T-helper 2 cell (primary cell): Measurements from ENCODE around the gene PADI1.

Experiments used
- DNase-seq, 5 experiments: peaks; one replicate each; pipeline versions ENCODE4 v3.0.0 to v3.0.0-alpha.2; 2012 to 2022

PADI1 gene

DNA sequence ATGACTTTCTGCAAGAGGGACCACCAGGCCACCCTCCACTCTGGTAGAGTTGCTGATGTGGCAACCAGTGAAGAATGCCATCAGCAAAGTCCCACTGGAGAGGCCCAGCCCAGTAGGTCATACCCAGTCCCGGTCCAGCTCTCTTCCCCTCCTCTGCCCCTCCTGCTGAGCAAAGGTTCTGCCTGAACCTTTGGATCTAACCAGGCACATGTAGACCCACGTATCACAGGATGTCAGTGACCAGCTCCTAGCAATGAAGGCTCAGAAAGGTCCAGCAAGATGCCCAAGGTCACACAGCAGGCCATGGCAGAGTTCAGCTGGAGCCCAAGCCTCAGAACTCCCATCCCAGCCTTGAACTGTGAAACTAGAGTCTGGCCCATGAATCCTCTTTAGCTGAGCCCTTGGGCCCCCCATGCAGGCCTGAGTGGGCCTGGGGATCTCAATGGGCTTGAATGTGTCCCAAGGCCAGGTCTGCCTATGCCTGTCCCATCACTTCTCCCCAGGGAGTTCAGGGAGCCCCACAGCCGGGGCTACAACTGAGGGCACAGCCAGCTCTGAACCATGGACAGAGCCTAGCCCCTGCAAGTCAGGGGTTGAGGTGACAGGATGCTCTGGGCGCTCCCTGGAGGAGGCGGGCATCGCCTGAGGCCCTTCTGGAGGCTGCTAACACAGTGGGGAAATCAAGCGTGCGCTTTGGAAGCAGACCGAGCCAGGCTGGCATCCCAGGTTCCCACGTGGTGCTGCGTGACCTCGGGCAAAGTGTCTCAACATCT lies 21.4 kb upstream of the PADI1 start:
- no peak for DNase-seq

DNA sequence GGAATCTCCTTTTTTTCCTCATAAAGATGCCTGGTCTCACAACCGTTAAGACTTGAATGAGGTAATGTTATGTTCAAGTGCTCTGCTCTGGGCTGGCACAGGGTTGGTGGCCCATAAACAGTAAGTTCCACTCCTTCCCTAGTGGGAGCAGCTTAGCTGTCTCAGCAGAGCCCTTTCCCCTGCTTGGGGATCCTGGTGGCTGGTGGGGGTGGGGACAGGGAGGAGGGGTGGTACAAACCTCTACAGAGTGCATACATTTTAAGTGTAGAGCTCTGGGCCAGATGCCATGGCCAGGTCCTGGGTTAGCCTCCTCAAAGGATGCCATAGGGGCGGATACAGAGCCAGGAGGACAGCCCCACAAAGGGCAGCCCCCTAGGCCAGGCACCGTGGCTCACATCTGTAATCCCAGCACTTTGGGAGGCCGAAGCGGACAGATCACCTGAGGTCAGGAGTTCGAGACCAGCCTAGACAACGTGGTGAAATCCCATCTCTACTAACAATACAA lies 20.7 kb upstream of the PADI1 start:
- DNase-seq = no peak

DNA sequence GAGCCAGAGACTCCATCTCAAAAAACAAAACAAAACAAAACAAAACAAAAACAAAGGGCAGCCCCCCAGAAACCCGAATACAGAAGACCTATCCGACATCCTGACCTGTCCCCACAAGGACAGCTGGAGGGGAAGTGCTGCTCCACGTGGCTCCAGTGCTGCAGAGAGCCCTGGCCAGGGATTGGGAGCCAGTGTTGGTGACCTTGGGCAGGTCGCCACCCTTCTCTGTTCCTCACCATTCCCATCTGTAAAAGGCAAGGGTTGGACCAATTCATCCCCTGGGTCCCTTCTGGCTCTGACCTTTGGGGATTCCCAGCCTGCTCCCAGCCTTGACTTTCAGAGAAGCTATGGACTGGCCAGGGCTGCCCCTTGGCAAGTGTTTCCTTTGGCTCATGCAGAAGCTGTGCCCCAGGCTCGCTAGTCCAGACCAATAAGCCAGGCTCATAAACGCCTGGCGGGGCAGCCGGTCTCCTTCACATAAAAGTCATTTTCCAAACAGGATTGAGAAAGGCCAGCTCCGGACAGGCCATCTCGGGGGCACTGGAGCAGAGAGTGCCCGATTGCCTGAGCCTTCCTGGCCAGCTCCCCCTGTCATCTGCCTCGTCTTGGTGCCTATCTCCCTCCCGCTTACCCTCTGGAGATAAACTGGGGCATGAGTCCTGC lies 20.0 kb upstream of the PADI1 start:
- DNase-seq = no peak

DNA sequence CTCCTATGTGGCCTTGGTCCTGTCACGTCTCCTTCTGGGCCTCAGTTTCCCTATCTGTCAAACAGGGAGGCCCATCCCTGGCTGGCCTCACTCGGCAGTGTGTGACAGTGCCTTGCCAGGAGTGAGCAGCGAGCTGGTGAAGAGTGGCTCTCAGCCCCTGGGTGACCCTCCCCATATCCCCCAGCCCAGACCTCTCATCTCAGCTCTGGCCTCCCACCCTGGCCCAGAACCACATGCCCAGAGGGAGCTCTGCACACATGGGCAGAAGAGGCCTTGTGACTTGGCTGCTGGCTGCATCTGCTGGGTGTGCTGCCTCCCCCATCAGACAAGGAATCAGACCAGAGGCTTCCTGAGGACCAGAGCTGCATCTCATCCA lies 19.5 kb upstream of the PADI1 start:
- no peak for DNase-seq

DNA sequence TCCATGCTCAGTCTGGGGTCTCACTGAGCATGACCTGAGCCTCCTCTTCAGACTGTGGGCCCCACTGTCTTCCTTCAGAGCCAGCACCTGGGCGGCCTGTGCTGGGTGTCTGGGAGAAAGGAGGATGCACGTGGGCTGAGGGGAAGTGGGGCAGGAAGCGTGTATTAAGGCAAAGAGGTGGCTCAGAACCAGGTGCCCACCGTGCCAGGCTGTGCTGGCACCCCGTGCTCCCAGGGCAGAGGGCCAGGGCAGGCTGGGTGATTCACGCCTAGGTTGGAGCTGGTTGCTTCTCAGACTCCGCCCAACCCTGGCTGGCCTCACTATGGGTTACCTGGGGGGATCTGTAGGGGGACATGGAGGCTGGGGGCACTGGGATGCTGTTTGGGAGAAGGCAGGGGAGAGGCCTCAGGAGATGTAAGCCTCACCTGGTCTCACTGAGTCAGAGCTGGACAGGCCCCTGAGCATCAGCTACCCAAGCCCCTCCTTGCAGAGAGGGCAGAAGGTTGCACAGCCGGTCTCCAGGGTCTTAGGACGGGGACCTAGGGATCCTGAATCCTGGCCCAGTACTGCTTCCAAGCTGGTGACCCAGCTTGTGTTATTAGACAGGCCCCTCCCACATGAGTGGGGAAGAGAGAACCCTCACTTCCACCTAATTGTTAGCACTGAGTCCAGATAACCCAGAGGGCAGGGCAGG lies 18.6 kb upstream of the PADI1 start:
- DNase-seq = no peak

DNA sequence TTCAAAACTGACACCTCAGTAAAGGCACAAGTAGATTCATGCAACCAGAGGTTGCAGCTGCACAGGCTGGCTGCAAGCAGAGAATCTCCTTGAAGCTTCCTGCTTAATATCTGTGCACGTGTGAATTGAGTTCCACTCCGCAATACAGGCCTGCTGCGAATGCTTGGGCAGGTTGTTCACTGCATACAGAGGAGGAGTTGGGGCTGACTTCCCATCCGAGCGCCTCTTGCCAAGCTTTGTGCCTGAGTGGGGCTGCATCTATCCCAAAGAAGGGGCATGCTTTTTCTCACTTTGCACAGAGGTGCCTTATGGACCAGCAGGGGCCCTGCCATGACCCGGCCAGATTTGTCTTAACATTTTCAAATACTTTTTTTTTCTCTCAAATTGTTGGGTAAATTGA lies 17.9 kb upstream of the PADI1 start:
- no peak for DNase-seq

DNA sequence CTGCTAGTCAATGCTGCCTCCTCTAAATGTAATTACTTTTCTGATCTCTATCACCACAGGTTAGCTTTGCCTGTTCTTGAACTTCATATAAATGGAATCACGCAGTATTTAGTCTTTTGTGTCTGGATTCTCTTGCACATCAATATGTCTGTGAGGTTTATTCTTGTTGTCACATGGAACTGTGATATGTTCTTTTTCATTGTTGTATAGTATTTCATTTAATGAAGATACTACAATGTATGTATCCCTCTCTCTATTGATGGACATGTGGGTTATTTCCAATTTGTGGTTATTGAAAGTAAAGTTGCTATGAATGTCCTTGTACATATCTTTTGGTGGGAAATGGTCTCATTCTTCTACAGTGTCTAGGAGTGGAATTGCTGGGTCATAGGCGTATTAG lies 16.7 kb upstream of the PADI1 start:
- no peak for DNase-seq

DNA sequence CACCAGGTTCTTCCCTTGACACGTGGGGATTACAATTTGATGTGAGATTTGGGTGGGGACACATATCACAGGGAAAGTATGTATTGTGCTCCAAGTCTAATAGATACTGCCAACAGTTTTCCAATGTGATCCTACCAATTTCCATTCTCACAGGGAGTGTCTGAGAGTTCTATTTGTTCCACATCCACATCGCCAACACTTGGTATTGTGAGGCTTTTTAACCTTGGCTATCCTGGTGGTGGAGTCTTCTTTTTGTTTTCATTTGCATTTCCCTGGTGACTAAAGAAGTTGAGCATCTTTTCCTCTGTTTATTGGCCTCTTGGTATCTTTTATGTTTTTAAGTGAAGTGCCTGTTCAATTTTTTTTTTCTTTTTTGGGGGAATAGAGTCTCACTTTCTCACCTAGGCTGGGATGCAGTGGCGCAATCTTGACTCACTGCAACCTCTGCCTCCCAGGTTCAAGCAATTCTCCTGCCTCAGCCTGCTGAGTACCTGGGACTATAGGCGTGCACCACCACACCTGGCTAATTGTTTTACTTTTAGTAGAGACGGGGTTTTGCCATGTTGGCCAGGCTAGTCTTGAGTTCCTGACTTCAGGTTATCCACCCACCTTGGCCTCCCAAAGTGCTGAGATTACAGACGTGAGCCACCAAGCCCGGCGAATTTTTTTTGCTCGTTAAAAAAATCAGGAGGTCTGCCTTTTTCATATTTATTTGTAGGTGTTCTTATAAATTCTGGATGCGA lies 15.9 kb upstream of the PADI1 start:
- no peak for DNase-seq

DNA sequence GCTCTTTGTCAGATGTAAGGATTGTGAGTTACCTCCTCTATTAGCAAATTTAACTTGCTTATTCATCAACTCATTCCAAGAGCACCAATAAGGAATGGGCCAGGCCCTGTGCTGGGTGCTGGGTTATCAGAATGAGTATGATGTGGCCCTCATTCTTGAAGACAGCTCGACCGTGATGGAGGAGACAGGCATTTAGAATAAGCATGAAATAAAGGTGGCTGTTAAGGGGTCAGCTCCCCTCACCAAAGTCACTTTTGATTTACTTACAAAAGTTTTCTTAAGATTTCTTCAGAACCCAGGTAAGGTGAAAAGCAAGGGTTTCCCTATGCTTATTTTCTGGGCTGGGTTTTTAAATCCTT lies 15.3 kb upstream of the PADI1 start:
- no peak for DNase-seq

DNA sequence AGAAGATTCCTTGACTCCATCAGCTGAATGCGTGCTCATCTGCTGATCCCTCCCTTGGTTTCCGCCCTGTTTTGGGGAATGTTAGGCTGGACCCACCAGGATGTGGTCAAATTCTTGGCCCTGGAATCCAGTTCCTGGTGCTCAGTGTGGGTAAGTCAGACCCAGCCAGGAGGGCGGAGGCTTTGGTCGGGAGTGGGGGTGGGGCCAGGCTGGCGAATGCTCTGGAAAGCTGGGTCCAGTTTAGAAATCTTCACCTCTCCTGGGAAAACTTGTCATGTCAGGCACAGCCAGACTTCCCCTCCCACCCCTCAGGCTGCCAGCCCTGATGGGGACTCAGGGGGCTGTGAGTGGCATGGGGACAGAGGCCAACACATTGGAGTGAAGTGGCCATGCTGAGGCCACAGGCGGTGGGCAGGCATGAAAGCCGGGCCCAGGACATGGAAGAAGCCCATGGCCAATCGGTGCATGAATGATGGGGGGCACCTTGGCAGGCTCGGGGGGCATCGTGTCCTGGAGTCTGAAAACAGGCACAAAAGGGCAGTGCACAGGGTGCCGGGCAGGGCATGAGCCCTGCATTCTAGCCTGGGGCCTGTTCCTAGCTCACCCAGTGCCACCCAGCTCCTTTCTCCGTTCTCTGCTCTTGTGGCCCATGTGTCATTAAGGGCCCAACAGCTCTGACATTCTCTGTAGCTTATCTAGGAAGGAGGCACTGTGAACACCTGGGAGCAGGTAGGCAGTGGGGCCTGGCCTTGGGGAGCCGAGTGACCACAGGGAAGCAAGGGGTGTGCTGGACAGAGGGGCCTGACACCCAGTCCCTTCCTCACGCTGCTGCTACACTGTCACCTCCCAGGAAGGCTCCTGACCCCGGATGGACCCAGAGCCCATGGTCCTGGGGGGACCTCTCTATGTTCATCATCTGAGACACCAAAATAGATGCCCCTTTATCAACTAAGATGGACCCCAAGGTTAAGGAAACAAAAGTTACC lies 14.6 kb upstream of the PADI1 start:
- no peak for DNase-seq

DNA sequence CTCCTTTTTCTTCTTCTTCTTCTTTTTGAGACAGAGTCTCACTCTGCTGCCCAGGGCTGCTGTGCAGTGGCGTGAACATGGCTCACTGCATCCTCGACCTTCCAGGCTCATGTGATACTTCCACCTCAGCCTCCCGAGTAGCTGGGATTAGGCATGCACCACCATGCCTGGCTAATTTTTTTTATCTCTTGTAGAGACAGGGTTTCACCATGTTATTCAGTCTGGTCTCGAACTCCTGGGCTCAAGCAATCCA lies 13.0 kb upstream of the PADI1 start:
- no peak for DNase-seq

DNA sequence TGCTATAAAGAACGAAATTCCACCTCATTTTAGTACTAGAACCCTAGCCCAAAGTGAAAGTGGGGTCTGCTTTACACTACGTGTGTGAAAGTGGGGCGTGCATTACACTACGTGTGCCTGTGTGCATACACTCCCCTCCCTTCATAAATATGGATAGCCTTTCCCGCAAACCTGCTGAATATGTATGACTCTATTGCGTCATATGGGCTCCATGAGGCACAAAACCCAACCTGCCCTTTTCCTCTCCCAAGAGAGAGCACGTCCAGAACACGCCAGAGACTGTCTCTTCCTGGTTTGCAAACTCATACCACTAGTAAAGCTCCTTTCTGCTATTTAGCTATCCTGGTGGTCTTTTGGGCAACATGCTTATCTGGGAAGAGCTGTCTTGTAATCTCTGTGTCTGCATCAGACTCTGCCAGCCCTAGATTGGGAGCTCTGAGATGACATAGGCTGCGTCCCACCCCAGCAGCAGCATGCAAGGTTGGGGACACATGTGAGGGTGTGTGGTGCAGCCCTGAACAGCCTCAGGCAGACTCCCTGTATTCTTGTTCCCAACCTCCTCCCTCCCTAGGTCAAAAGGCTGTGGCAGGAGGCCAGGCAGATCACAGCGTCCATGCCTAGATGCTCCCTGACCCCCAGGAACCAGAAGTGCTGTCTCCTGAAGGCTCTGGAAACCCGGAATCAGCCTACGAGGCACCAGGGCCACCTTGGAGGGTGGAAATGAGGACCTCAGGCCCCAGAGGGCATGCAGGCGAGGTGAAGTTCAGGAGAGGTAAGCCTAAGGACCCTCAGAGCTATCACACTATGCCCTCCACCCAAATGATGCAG lies 12.3 kb upstream of the PADI1 start:
- no peak for DNase-seq

DNA sequence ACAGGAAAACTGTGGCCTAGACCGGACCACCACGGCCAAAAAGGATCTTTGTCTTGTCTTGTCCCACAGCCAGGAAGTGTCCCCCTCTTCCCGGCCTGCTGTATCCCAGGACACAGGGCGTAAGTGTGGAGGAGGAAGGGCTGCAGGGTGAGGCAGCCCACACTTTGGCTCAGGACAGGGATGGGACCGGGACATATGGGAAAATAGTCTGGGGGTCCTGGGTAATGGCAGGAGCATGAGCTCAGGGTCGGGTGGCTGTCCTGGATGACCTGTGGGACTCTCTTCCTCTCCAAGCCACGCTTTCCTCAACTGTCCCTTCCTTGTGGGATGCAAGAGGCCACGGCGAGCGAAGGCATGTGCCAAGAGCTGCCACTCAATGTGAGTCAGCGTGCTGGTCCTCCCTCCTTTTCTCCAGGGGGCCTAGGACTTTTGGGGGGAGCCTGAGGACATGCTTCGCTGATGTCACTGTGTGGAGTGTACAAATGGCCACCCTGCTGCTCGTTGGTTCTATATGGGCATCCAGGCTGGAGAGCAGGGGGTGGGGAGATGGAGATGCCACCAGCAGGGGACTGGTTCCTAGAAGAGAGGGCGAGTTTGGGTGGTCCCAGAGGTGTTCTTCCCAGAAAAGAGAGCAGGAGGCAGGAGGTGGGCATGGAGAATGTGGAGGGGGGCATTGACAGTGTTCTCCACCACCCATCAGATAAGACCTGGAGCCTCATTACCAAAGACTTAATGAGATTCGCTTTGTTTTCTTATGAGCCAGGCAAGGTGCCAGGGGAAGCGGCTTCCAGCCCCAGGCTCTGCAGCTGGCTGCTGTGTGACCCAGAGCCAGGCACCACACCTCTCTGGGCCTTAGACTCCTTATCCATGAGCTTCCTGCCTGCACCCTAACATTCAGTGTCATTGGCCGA lies 11.5 kb upstream of the PADI1 start:
- DNase-seq = no peak

DNA sequence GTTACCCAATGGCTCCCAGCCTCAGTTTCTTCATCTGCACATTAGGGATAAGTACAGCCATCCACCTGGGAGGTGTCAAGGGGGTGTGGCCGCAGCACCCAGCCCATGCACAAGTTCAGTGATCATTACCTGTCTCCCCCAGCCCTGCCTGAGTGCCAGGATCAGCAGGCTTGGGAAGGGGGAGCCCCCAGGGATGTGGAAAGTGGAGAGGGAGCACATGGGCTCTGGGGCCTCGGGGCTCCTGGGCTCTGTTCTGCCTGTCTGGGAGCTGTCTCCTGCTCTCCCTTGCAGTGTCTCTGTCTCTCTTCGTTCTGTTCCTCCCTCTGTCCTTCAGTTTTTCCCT lies 10.8 kb upstream of the PADI1 start:
- DNase-seq = no peak

DNA sequence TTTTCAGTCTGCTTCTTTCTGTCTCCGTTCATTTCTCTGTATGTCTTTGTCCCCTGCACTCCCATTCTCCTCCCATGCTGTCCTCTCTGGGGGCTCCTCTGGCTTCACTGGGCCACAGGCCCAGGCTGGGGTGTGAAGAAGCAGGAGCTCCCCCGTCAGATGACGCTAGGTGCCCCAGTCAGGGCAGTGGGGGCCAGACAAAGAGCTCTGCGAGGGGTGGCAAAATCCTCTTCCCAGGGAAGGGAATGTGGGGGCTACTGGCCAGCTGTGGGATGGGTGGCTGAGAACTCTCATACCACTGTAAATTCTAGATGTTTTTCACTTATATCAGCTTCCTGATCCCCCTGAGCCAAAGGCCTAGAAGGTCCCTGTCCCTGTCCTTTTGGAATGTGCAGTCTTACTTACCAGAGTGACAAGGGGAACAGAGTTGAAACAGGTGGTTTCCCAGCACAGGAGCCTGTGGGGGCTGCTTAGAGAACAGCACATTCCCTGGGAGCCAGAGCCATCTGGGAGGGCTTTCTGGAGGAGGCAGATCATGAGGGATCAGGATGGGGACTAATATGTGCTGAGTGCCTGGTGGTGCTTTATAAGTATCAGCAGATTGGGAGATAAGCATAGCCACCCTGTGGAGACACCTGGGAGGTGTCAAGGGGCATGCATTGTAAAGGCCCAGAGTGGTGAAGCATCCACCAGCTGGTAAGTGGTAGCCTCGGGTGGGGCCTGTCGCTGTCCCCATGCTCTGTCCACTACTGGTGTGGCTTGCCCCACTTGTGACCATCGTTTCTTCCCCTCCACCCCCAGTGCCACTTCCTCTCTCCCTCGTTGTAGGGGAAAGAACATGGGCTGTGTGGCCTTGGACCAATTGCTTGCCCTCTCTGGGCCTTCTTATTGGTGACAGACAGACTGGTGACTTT lies 10.1 kb upstream of the PADI1 start:
- no peak for DNase-seq

DNA sequence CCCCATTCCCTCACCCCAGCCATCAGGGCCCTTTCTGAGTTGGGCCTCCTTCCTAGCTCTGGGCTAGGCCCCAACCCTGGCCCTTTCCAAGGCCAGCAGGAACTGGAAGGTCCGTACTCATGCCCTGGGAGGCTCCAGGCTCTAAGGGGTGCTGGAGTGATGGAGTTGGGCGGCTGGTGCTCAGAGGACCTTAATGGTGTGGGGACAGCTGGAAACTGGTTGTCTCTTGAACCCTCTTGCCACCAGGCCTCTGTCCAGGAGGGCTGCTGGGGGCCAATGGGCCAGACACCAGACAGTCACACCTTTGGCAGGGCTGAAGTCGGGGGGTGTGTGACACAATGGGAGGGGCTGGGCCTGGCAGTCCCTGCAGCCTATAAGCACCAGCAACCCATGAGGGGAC lies 9.2 kb upstream of the PADI1 start:
- no peak for DNase-seq

DNA sequence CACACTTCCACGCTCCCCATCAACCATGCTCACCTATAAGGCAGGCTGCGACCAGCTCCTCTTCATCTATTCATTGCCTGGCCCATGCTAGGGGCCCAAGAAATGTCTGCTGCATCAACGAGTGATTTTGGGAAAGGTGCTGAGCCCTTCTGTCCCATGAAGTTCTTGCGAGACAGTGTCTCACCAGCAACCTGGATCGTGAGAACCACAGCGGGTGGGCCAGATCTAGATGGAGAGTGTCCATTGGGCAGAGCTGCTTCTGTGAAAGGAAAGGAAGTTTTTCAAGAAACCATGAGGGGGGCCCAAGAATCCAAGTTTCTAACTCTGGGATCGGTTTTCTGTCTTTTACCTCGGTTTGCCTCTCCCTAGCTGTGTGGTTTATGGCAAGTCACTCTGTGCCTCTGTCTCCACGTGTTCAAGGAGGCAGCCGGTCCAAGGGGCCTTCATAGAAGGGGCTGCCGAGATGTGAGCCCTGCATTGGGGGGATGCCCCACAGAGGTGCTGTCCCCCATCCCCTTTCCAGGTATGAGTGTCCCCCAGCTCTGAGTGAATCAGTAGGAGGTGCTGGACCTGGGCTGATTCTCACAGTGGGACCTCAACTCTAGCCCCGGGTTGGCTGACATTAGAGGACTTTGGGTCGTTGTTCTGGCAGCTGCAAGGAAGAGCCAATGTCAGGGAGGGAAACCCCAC lies 8.3 kb upstream of the PADI1 start:
- no peak for DNase-seq

DNA sequence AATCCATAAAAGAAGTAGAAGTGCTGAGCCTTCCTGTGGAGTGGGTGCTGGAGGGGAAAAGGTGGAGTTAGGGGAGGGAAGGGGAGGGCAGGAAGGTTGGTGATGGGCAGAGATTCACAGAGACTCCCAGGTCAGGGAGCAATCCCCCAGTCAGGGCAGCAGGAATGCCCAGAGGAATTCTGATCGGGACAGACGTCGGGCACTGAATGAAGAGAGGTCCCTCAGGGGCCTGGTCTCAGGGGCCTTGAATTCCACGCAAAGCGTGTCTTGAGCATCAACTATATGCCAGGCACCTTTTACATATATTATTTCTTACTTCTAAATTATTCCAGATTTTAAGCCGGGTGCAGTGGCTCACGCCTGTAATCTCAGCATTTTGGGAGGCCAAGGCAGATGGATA lies 7.2 kb upstream of the PADI1 start:
- no peak for DNase-seq
